ENCODE data around the gene AMD1.

DNA sequence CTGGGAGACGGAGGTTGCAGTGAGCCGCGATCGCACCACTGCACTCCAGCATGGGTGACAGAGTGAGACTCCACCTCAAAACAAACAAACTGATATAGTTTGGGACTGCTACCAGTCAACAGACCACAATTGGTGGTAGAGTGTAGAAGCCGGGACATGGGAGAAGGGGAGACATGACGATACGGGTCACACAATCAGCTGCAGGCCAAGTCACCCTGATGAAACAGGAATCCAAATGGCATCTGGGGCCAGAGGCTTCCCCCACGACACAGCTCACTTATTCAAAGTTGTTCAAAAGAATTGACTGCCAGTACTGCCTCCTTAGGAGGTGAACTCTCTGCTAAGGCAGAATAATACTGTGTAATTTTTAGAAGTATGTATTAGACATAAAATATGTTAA is 27.5 kb downstream of the AMD1 start:
- TF ChIP-seq, protein P1, sequence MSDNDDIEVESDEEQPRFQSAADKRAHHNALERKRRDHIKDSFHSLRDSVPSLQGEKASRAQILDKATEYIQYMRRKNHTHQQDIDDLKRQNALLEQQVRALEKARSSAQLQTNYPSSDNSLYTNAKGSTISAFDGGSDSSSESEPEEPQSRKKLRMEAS (IDR thresholded peaks at IDR 0.05; ENCODE audit: low read depth, low read length) = no peak
- TF ChIP-seq, protein P2, sequence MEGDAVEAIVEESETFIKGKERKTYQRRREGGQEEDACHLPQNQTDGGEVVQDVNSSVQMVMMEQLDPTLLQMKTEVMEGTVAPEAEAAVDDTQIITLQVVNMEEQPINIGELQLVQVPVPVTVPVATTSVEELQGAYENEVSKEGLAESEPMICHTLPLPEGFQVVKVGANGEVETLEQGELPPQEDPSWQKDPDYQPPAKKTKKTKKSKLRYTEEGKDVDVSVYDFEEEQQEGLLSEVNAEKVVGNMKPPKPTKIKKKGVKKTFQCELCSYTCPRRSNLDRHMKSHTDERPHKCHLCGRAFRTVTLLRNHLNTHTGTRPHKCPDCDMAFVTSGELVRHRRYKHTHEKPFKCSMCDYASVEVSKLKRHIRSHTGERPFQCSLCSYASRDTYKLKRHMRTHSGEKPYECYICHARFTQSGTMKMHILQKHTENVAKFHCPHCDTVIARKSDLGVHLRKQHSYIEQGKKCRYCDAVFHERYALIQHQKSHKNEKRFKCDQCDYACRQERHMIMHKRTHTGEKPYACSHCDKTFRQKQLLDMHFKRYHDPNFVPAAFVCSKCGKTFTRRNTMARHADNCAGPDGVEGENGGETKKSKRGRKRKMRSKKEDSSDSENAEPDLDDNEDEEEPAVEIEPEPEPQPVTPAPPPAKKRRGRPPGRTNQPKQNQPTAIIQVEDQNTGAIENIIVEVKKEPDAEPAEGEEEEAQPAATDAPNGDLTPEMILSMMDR (IDR thresholded peaks at IDR 0.05; ENCODE audit: low read depth, low read length) = no peak

Measured in NB4 (cell line).